Hippocampal formation (tissue), 2 donors: ENCODE measurements around the gene RIT2.

Source experiments
- DNase-seq, 2 donors: peaks; one replicate each; lab custom pipeline; 2025; lab: John Stamatoyannopoulos, UW

The RIT2 gene

GRCh38 chr18:43115076-43115921 lies at the start of gene RIT2:
RIT2 (minus strand) TSS chr18:43115685.
- peak in 1 of 2 donors; percentile 25 for DNase-seq

GRCh38 chr18:43161528-43161927 lies 46.0 kb upstream of the RIT2 start:
- DNase-seq, result no peak

GRCh38 chr18:43160509-43160908 lies 45.0 kb upstream of the RIT2 start:
- DNase-seq, result no peak

- DNase-seq, result peak in 1 of 2 donors; percentile 5
Measured at GRCh38 chr18:43159926-43160325, 44.4 kb upstream of the RIT2 start.

- no peak for DNase-seq
Measured at GRCh38 chr18:43159086-43159770, 43.7 kb upstream of the RIT2 start.

GRCh38 chr18:43158381-43158780 lies 42.9 kb upstream of the RIT2 start:
- DNase-seq, result no peak

GRCh38 chr18:43155842-43156241 lies 40.4 kb upstream of the RIT2 start:
- no peak for DNase-seq

GRCh38 chr18:43148231-43148630 lies 32.7 kb upstream of the RIT2 start:
- DNase-seq, result no peak

GRCh38 chr18:43141208-43141607 lies 25.7 kb upstream of the RIT2 start:
- DNase-seq, result no peak

- no peak for DNase-seq
Measured at GRCh38 chr18:43139288-43139946, 23.9 kb upstream of the RIT2 start.

- DNase-seq, result no peak
Measured at GRCh38 chr18:43134876-43135275, 19.4 kb upstream of the RIT2 start.

- no peak for DNase-seq
Measured at GRCh38 chr18:43130716-43131260, 15.3 kb upstream of the RIT2 start.

GRCh38 chr18:43129946-43130524 lies 14.6 kb upstream of the RIT2 start:
- no peak for DNase-seq

- no peak for DNase-seq
Measured at GRCh38 chr18:43125471-43125870, 10.0 kb upstream of the RIT2 start.

- no peak for DNase-seq
Measured at GRCh38 chr18:43122955-43123354, 7.5 kb upstream of the RIT2 start.

GRCh38 chr18:43116699-43117294 lies 1.3 kb upstream of the RIT2 start:
- no peak for DNase-seq

GRCh38 chr18:43113220-43113895 lies 2.1 kb downstream of the RIT2 start:
- no peak for DNase-seq

GRCh38 chr18:43108882-43109281 lies 6.6 kb downstream of the RIT2 start:
- no peak for DNase-seq

GRCh38 chr18:43108469-43108868 lies 7.0 kb downstream of the RIT2 start:
- no peak for DNase-seq

- no peak for DNase-seq
Measured at GRCh38 chr18:43093646-43094045, 21.8 kb downstream of the RIT2 start.

GRCh38 chr18:43092539-43092938 lies 22.9 kb downstream of the RIT2 start:
- no peak for DNase-seq
